Stimulated activated CD4-positive, alpha-beta T cell treated with anti-CD3 and anti-CD28 coated beads, Interleukin-1b, Interleukin-23, amount 100 ng/mL, for 48 hours (primary cell): ENCODE results near the gene NRARP.
"Not testable (repeated sequence)": the region's sequence is repeated elsewhere in the genome, so short reads cannot be mapped to it uniquely, and the experiment has no call there.

ENCODE experiments used
- DNase-seq: peaks from one replicate; pipeline ENCODE4 v3.0.0-alpha.2; 2020

Gene NRARP

GRCh38 chr9:137302118-137302448 is at the start of gene NRARP:
Gene NRARP (minus strand): TSS chr9:137302271. CDS start chr9:137301928, 343 bp downstream.
- DNase-seq = peak; percentile 89

GRCh38 chr9:137350696-137351584 is 48.9 kb upstream of the NRARP start:
- DNase-seq = no peak

- DNase-seq = no peak
These were observed 47.5 kb upstream of the NRARP start for GRCh38 chr9:137349471-137350033.

- no peak for DNase-seq
These were observed 46.8 kb upstream of the NRARP start for GRCh38 chr9:137348769-137349470.

- DNase-seq = no peak
These were observed 45.9 kb upstream of the NRARP start for GRCh38 chr9:137347928-137348327.

GRCh38 chr9:137342482-137342881 is 40.4 kb upstream of the NRARP start:
- no peak for DNase-seq

- no peak for DNase-seq
These were observed 39.2 kb upstream of the NRARP start for GRCh38 chr9:137341227-137341626.

GRCh38 chr9:137339908-137340462 is 37.9 kb upstream of the NRARP start:
- DNase-seq = not testable (repeated sequence)

- no peak for DNase-seq
These were observed 37.2 kb upstream of the NRARP start for GRCh38 chr9:137339045-137339907.

- no peak for DNase-seq
These were observed 34.7 kb upstream of the NRARP start for GRCh38 chr9:137336735-137337134.

- no peak for DNase-seq
These were observed 31.1 kb upstream of the NRARP start for GRCh38 chr9:137333016-137333671.

- DNase-seq = no peak
These were observed 29.9 kb upstream of the NRARP start for GRCh38 chr9:137331929-137332328.

- DNase-seq = no peak
These were observed 28.6 kb upstream of the NRARP start for GRCh38 chr9:137330689-137331088.

- DNase-seq = not testable (repeated sequence)
These were observed 27.5 kb upstream of the NRARP start for GRCh38 chr9:137329590-137329989.

- DNase-seq = not testable (repeated sequence)
These were observed 25.8 kb upstream of the NRARP start for GRCh38 chr9:137327641-137328550.

GRCh38 chr9:137326445-137327065 is 24.5 kb upstream of the NRARP start:
- no peak for DNase-seq

- no peak for DNase-seq
These were observed 23.7 kb upstream of the NRARP start for GRCh38 chr9:137325799-137326198.

- DNase-seq = no peak
These were observed 23.1 kb upstream of the NRARP start for GRCh38 chr9:137325124-137325523.

- no peak for DNase-seq
These were observed 21.7 kb upstream of the NRARP start for GRCh38 chr9:137323531-137324331.
